ENCODE measurements around the gene MCRIP1. TPM values are rescaled to one million over a fixed set of nuclear protein-coding genes. Genes with fewer than 3 reads are reported as not detected.
A peak's percentile ranks its signal among the peaks of the same experiment; 100 is the strongest.

MCRIP1 gene
- total and polyA plus RNA-seq, 2 experiments from 2014 or later, result 66.1 to 118 TPM

GRCh38 chr17:81814748-81815645 is 18.1 kb downstream of the MCRIP1 start:
- Histone ChIP-seq H3K27ac (peak overlapping the region; percentile 93), H3K27me3 (no peaks in the 10 kb centered on the region), H3K79me2 (no peaks in the 10 kb centered on the region), H3K4me3 (no peak overlapping the region), H3K4me2 (peak overlapping the region; percentile 54), H2AFZ (no peak overlapping the region), H3K4me1 (ENCODE audit: insufficient read depth) (peaks cover 13% of the 10 kb centered on the region), H3K9me3 (ENCODE audit: low read depth) (no peaks in the 10 kb centered on the region), H3K9me2 (replicated peaks; ENCODE audit: insufficient read depth) (no peaks in the 10 kb centered on the region), H3K36me3 (replicated peaks; ENCODE audit: insufficient read depth, low read depth) (no peaks in the 10 kb centered on the region), H4K20me1 (ENCODE audit: insufficient read depth, poor library complexity, severe bottlenecking) (no peaks in the 10 kb centered on the region)
- no peak for TF ChIP-seq EZH2 (IDR thresholded peaks at IDR 0.05; ENCODE audit: borderline replicate concordance)
- no peak for TF ChIP-seq EZH2phosphoT487 (IDR thresholded peaks at IDR 0.05; ENCODE audit: low read depth, severe bottlenecking, unreplicated experiment)
- 69% methylated on average over 19 of the region's 24 CpGs for WGBS (ENCODE audit: low lambda C conversion rate, missing lambda C conversion rate)
- DNase-seq (ENCODE audit: low spot score), result peak; percentile 86

- no peak overlapping the region for H3K4me2 ChIP-seq
- H3K36me3 ChIP-seq (replicated peaks; ENCODE audit: insufficient read depth, low read depth), result no peaks in the 10 kb centered on the region
- WGBS (ENCODE audit: low lambda C conversion rate, missing lambda C conversion rate), result 91% methylated on average over 39 of the region's 41 CpGs
- no peak for DNase-seq (ENCODE audit: low spot score)
- H3K9me3 ChIP-seq (ENCODE audit: low read depth), result no peaks in the 10 kb centered on the region
- no peak overlapping the region for H3K27ac ChIP-seq
- no peak overlapping the region for H2AFZ ChIP-seq
- H4K20me1 ChIP-seq (ENCODE audit: insufficient read depth, poor library complexity, severe bottlenecking), result no peaks in the 10 kb centered on the region
- no peak overlapping the region for H3K4me3 ChIP-seq
- H3K4me1 ChIP-seq (ENCODE audit: insufficient read depth), result peaks cover 13% of the 10 kb centered on the region
- no peaks in the 10 kb centered on the region for H3K27me3 ChIP-seq
- no peaks in the 10 kb centered on the region for H3K9me2 ChIP-seq (replicated peaks; ENCODE audit: insufficient read depth)
- TF ChIP-seq CTCF (IDR thresholded peaks at IDR 0.05; ENCODE audit: poor library complexity), result no peak
- TF ChIP-seq EZH2 (IDR thresholded peaks at IDR 0.05; ENCODE audit: borderline replicate concordance), result no peak
- TF ChIP-seq EZH2phosphoT487 (IDR thresholded peaks at IDR 0.05; ENCODE audit: low read depth, severe bottlenecking, unreplicated experiment), result no peak
- H3K79me2 ChIP-seq, result no peaks in the 10 kb centered on the region
Measured at GRCh38 chr17:81813861-81814683, 19.0 kb downstream of the MCRIP1 start.

- H3K36me3 ChIP-seq (replicated peaks; ENCODE audit: insufficient read depth, low read depth), result no peaks in the 10 kb centered on the region
- H3K79me2 ChIP-seq, result no peaks in the 10 kb centered on the region
- 97% methylated on average over 15 of the region's 15 CpGs for WGBS (ENCODE audit: low lambda C conversion rate, missing lambda C conversion rate)
- no peak for DNase-seq (ENCODE audit: low spot score)
- no peak overlapping the region for H3K27ac ChIP-seq
- no peak overlapping the region for H3K4me3 ChIP-seq
- no peak for TF ChIP-seq EZH2 (IDR thresholded peaks at IDR 0.05; ENCODE audit: borderline replicate concordance)
- no peak for TF ChIP-seq EZH2phosphoT487 (IDR thresholded peaks at IDR 0.05; ENCODE audit: low read depth, severe bottlenecking, unreplicated experiment)
- TF ChIP-seq CTCF (IDR thresholded peaks at IDR 0.05; ENCODE audit: poor library complexity), result no peak
- H4K20me1 ChIP-seq (ENCODE audit: insufficient read depth, poor library complexity, severe bottlenecking), result no peaks in the 10 kb centered on the region
- H3K27me3 ChIP-seq, result no peaks in the 10 kb centered on the region
- no peaks in the 10 kb centered on the region for H3K9me2 ChIP-seq (replicated peaks; ENCODE audit: insufficient read depth)
- no peak overlapping the region for H2AFZ ChIP-seq
- no peak overlapping the region for H3K4me2 ChIP-seq
- H3K9me3 ChIP-seq (ENCODE audit: low read depth), result no peaks in the 10 kb centered on the region
- peaks cover 13% of the 10 kb centered on the region for H3K4me1 ChIP-seq (ENCODE audit: insufficient read depth)
Measured at GRCh38 chr17:81813371-81813684, 19.8 kb downstream of the MCRIP1 start.
